NT2/D1 (cell line): ENCODE measurements around the gene HSPB3.

ENCODE experiments used
- YY1 ChIP-seq: IDR thresholded peaks from 2 replicates; pipeline ENCODE4 v1.6.1; 2011; ENCODE audit not compliant: insufficient read length, insufficient read depth
- ZNF274 ChIP-seq: IDR thresholded peaks from 2 replicates; pipeline ENCODE4 v1.6.1; 2011; ENCODE audit warnings: mild to moderate bottlenecking, low read depth, low read length

- no peak for TF ChIP-seq YY1
- TF ChIP-seq ZNF274 = no peak
These were observed 2.7 kb downstream of the HSPB3 start for GRCh38 chr5:54458221-54458620.
